ENCODE measurements around the gene GTPBP6. TPM values are rescaled to one million over a fixed set of nuclear protein-coding genes. Genes with fewer than 3 reads are reported as not detected.

The GTPBP6 gene
- total and polyA plus RNA-seq, 10 donors, result 25.4 to 69.4 (median 43.8) TPM

DNA sequence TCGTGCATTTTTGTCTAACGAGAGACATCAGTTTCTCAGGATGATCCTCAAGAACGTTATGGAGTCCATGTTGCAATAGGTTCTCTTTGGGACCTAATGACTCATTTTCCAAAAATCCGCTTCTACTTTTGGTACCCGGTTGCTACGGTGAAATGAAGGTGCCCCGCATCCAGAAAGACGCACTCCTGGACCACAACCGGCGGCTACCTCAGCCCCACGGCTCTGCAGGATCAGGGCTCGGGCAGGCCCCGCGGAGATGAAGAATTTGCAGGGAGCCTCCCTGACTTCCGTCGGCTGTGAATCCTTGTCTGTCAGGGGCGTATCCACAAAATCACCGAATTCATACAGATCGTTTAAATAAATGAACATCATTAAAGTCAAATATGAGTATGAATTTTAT, 15.6 kb downstream of the GTPBP6 start:
- Histone ChIP-seq H3K27me3 (replicated peaks in 1 of 7) (no peaks in the 10 kb centered on the region), H3K4me1 (no peaks in the 10 kb centered on the region), H3K9me3 (peaks cover 0 to 16% (median 0%) of the 10 kb centered on the region in 8 donors), H3K4me3 (no peak overlapping the region), H3K36me3 (peaks cover 0 to 93% (median 75%) of the 10 kb centered on the region in 6 donors), H3K27ac (no peak overlapping the region)
- intact Hi-C loops (cut with DNase I; ENCODE audit: low total_unique reads), result no loop called here
- peak; percentile 66 for DNase-seq
- TF ChIP-seq POLR2A (IDR thresholded peaks at IDR 0.05), result no peak
- peak in 1 of 3 donors; percentile 35 for TF ChIP-seq POLR2AphosphoS5 (IDR thresholded peaks at IDR 0.05)
- 92 to 97% (median 94%) methylated on average over 19 of the region's 19 CpGs for WGBS, 5 donors

DNA sequence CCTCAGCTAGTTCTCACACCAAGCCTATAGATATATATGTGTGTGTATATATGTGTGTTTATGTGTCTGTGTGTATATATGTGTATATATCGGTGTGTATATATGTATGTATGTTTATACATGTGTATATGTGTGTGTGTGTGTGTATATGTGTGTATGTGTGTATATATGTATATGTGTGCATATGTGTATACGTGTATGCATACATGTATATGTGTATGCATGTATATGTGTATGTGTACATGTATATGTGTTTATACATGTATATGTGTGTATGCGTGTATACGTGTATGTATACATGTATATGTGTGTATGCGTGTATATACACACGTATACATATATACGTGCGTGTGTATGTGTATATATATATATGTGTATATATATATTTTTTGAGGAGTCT, 18.3 kb downstream of the GTPBP6 start:
- no peak for TF ChIP-seq POLR2A (IDR thresholded peaks at IDR 0.05)
- TF ChIP-seq, protein P1, sequence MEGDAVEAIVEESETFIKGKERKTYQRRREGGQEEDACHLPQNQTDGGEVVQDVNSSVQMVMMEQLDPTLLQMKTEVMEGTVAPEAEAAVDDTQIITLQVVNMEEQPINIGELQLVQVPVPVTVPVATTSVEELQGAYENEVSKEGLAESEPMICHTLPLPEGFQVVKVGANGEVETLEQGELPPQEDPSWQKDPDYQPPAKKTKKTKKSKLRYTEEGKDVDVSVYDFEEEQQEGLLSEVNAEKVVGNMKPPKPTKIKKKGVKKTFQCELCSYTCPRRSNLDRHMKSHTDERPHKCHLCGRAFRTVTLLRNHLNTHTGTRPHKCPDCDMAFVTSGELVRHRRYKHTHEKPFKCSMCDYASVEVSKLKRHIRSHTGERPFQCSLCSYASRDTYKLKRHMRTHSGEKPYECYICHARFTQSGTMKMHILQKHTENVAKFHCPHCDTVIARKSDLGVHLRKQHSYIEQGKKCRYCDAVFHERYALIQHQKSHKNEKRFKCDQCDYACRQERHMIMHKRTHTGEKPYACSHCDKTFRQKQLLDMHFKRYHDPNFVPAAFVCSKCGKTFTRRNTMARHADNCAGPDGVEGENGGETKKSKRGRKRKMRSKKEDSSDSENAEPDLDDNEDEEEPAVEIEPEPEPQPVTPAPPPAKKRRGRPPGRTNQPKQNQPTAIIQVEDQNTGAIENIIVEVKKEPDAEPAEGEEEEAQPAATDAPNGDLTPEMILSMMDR (IDR thresholded peaks at IDR 0.05 in 8 of 11, conservative IDR thresholded peaks at IDR 0.05 in 3 of 11), result no peak
- TF ChIP-seq POLR2AphosphoS5 (IDR thresholded peaks at IDR 0.05), result no peak
- DNase-seq, result no peak
- intact Hi-C loops (cut with DNase I; ENCODE audit: low total_unique reads), result no loop called here
- 84 to 97% (median 92%) methylated on average over 8 of the region's 8 CpGs for WGBS, 5 donors
- no peaks in the 10 kb centered on the region for H3K4me1 ChIP-seq
- H3K9me3 ChIP-seq, result peaks cover 0 to 8% (median 0%) of the 10 kb centered on the region in 8 donors
- peaks cover 0 to 84% (median 62%) of the 10 kb centered on the region in 6 donors for H3K36me3 ChIP-seq
- H3K27me3 ChIP-seq (replicated peaks in 1 of 7), result no peaks in the 10 kb centered on the region
- no peak overlapping the region for H3K27ac ChIP-seq
- no peak overlapping the region for H3K4me3 ChIP-seq

DNA sequence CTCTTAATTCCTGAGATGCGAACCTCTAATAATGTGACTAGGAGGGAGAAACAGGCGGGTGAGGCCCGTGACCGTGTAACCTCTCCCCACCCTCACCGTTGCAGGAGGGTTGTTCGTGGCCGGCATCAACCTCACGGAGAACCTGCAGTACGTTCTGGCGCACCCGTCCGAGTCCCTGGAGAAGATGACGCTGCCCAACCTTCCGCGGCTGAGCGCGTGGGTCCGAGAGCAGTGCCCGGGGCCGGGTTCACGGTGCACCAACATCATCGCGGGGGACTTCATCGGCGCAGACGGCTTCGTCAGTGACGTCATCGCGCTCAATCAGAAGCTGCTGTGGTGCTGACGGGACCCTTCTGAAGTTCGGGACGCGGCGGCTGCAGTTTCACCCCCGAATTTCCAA, 19.6 kb downstream of the GTPBP6 start:
- TF ChIP-seq POLR2AphosphoS5 (IDR thresholded peaks at IDR 0.05) (peak in 2 of 3 donors; percentile 10 to 61), POLR2A (IDR thresholded peaks at IDR 0.05) (no peak)
- TF ChIP-seq, protein P1 (IDR thresholded peaks at IDR 0.05 in 8 of 11, conservative IDR thresholded peaks at IDR 0.05 in 3 of 11), result no peak
- intact Hi-C loops (cut with DNase I; ENCODE audit: low total_unique reads), result no loop called here
- peak; percentile 67 for DNase-seq
- 97 to 98% (median 98%) methylated on average over 36 of the region's 36 CpGs for WGBS, 5 donors
- Histone ChIP-seq H3K27ac (no peak overlapping the region), H3K4me1 (no peaks in the 10 kb centered on the region), H3K9me3 (peaks cover 0 to under 1% (median 0%) of the 10 kb centered on the region in 8 donors), H3K4me3 (no peak overlapping the region), H3K36me3 (peaks cover 0 to 84% (median 65%) of the 10 kb centered on the region in 6 donors), H3K27me3 (replicated peaks in 1 of 7) (no peaks in the 10 kb centered on the region)

DNA sequence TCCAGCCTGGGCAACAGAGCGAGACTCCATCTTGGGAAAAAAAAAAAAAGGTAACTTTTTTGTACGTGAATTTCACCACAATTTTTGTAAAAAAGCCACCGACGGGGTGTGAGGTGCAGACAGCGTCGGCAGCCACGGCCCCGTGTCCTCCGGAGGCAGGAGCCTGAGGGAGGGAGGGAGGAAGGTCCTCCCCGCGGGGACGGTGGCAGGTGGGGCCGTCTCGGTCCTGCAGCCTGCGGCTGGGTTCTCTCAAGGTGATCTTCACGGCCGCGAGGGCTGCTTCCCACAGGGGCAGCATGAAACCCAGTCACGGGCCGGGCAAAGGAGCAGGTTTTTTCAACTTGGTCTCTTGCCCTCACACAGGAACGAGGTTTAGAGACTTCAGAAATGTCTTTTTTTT, 23.5 kb downstream of the GTPBP6 start:
- Histone ChIP-seq H3K27me3 (replicated peaks in 1 of 7) (no peaks in the 10 kb centered on the region), H3K27ac (no peak overlapping the region), H3K9me3 (peaks cover 0 to 9% (median 0%) of the 10 kb centered on the region in 8 donors), H3K4me3 (no peak overlapping the region), H3K4me1 (no peaks in the 10 kb centered on the region), H3K36me3 (peaks cover 5 to 85% (median 67%) of the 10 kb centered on the region in 6 donors)
- intact Hi-C loops (cut with DNase I; ENCODE audit: low total_unique reads), result no loop called here
- peak; percentile 61 for DNase-seq
- no peak for TF ChIP-seq POLR2AphosphoS5 (IDR thresholded peaks at IDR 0.05)
- TF ChIP-seq, protein P1 (IDR thresholded peaks at IDR 0.05 in 8 of 11, conservative IDR thresholded peaks at IDR 0.05 in 3 of 11), result no peak
- no peak for TF ChIP-seq POLR2A (IDR thresholded peaks at IDR 0.05)
- 89 to 97% (median 92%) methylated on average over 21 of the region's 21 CpGs for WGBS, 5 donors

Measured in spleen (tissue), 11 donors.